Kidney tubule cell (primary cell): ENCODE measurements around the gene TCF7L2.
"Not testable (repeated sequence)": the region's sequence is repeated elsewhere in the genome, so short reads cannot be mapped to it uniquely, and the experiment has no call there.

Source experiments
- DNase-seq: peaks from one replicate; pipeline ENCODE4 v3.0.0-alpha.2; 2018; ENCODE audit warnings: low spot score

The TCF7L2 gene

DNA sequence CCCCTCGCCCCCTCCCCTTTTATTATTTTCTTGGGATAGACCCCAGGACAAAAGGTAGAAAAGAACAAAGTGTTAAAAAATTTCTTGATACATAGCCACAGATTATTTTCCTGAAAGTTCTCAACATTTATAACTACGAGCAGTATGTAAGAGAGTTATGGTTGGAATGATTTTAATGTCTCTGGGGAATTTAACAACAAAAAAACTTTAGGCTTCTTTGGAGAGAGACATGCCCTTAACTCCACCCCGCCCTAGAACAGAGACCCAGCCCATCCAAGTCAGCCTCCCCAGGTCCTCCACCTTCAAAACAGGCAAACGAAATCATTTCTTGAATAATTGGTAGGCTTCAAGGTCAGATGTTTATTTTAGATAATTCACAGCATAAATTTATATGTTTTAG, 97.1 kb downstream of the TCF7L2 start:
- no peak for DNase-seq

DNA sequence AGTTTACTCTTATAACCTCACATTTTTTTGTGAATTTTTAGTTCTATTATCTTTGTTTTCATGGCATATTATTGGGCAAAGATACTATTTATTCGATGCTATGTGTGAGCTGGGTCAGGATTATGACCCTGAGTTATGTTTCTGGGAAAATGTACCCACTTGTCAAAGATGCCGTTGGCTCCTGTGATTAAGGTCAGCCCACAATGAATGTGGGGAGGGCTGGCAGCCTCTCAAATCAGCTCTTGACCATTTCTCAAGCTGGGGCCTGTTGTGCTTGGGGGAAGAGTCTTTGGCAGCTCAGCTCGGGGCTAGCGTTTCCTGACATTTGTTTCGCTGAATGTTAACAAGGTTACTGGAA, 97.5 kb downstream of the TCF7L2 start:
- DNase-seq: no peak

DNA sequence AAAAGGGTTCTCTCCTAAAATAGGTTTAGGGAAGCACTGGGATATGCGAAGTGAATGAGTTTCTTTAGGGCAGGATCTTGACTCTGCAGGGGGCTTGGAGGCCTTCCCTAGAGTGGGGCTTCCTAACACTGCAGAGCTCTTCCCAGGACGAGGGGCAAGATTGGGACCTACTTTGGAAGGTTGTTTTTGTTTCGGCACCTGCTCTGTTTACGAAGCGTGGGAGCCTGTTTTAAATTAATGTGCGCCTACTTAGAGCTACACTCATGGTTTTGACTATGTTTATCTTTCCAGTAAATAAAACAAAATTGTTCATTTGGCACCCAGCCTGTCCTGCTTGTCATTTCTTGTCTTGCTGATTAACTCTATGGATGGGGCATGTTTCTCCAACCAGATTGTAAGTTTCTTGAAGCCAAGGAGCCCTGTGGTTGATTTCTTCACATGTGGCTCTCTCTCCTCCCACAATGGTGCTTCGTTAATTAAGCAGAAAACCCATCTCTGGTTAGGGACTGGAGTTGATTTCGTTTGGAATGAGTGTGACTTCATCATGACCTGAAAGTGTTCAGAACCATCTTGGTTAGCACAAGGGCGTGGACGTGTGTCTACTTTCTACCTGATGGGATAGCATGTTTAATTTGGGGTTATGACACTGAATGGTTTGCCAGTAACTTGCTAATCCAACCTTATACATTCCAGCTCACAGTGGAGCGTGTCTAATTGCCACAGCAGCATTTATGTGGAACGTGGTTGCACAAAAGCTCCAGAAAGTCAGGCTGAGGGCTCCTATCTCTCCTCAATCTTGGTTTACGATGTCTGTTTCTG, 98.1 kb downstream of the TCF7L2 start:
- peak; percentile 88 for DNase-seq

DNA sequence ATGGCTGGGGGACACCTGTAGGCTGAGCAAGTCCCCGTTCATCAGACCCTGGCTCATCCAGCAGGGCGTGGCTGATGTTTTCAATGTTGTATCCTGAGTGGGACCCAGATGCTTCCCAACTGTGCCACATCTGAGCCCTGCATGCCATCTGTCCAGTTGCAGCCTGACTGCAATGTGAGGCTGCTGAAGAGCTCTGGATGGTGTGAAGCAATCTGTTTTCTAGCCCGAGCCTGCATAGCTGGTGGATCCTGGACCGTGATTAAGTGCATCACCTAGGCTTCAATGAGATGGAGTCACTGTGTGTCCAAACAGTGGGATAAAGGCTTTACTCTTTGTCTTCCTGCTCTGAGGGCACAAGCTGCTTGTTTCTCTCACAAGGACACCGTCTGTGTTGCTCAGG, 99.8 kb downstream of the TCF7L2 start:
- DNase-seq: no peak

DNA sequence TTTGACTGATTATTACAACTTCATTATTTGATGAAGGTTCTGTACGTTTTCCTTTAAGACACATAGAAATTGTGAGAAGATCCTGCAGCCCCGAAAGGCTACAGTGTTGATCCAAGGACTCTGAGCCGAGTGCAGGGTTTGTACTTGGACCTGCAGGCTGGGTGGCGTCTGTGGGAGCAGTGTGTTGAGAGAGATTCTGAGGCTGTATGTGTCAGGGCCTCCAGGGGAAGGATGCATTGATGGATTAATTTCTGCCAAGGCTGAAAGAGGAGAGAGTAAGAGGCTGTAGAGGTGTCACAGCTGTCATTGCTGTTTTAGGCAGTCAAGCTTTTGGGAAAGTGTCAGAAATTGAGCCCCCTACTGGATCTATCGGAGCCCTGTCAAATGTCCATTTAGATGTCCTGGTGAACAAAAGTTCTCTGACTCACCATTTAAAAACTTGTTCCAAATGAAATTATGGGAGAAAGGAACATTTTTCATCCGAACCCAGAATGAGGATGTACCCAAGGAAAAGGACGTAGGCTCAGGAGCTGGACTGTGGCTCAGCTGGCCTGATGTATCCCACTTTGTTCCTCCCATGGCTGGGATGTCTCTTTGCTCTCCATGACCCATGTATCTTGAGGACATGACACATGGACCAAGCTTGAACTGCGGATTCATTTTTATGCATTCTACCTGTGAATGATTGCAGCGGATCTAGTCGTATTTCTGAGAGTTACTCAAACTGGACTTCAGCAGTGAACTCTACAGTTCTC, 102.2 kb downstream of the TCF7L2 start:
- DNase-seq: no peak

DNA sequence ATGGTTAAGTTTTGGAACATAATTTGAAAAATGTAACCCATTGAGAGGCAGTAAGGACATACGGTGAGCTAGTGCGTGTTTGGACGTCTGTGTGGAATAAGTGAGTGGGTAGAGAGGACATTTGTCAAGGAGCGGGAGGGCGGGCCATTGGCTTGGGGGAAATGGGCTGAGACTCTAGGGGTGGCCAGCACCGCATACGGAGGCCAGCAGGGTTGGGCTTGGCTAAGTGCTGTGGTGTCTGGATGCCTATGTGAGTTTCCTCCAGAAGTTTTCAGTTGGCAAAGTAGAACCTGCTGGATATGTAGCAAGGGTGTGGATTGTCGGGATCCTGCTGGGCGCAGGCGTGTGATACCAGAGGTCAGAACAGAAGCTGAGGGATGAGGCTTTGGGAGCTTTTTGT, 103.0 kb downstream of the TCF7L2 start:
- DNase-seq: no peak

DNA sequence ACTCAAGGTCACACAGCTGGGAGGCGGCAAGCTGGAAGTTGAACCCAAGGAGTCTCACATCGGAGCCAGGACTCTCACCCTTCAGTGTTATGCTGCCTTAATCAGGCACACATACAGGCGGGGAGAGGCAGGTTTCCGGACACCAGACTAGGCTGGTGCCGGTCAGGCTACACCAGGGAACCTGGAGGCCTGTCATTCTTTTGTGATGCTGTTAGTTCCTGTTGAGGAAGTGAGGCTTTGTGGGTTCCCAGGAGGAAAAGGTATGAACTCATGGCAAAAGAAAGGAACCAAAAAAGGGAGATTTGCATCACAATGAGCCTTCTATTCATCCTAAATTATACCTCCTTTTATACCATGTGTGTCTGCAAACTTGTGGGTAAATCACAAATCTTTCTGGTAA, 103.8 kb downstream of the TCF7L2 start:
- DNase-seq: peak; percentile 67

DNA sequence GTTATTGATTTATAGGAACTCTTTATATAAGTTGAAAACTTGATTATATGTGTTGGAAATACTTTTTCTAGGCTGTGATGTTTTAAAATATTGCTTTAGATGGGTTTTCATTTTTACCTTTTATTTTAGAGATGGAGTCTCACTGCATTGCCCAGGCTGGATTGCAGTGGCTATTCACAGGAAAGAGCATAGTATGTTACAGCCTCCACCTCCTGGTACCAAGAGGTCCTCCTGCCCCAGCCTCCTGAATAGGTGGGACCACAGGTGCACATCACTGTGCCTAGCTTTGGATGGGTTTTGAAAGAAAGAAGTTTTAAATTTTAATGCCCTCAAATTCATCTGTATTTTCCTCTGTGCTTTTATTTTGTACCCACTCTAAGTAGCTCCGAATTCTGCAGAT, 105.4 kb downstream of the TCF7L2 start:
- DNase-seq: no peak

DNA sequence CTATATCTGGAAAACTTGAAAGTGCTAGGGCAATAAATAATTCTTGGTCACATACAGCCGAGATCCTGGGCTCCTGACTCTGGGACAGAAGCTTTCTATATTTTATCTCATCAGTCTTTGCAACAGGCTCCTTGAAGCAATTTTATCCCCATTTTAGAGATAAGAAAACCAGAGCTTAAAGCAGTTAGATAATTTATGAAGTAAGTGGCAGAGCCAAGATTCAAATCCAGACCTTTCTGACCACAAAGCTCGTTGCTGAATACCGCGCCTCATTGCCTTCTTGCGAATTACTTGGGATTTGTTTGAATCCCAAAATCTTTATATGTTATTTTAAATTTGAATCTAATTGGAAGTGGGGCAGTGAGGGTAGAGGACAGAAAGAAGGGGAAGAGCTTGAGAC, 106.0 kb downstream of the TCF7L2 start:
- DNase-seq: no peak

DNA sequence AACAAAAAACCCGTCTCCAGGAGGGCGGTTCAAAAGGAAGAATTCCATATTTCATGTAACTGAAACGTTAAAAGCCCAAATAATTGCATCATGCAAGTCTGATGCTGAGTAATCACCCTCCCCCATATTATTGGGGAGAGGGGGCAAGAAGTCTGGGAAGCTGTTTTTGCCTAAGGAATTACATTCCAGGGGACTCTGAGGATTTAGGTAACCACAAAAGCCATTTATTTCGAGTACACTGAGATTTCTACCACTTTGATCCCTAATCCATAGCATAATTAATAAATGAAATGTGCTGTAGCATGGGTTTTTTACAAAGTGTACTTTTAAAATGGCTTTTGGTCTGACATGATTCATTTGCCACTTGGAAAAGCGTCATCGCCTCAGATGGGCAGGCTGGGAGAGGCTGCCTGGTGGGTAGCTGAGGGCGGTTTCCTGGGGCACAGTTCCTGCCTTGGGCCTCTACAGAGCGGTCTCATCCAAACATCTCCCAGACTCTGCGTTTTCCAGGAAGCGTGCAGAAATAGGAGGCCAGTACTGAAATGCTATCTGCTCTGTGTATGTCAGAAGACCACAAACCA, 106.5 kb downstream of the TCF7L2 start:
- no peak for DNase-seq

DNA sequence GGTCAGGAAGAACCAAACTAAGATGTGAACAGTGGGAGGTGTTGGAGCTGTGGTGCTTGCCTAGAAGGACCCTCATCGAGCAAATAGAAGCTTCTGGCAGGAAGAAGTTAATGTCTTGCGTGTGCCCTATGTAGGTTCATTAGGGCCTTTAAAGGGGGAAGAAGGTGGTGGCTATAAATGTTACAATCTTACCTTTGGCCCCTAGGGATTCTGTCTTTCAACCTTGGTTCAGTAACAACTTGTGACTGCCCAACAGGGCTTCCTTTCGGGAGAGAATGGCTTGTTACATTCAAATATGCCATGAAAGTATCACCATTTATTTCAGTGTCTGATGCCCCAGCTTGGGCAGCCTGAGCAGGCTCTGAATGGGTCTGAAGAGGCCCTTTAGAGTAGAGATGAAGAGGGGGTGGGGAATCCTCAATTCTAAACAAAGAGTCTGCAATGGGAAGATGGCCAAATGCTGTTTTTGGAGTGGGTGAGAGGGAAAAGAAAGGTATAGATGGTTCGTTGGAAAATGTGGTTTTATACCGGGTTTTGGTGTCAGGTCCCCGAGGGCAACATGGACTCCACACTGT, 108.0 kb downstream of the TCF7L2 start:
- DNase-seq: no peak

DNA sequence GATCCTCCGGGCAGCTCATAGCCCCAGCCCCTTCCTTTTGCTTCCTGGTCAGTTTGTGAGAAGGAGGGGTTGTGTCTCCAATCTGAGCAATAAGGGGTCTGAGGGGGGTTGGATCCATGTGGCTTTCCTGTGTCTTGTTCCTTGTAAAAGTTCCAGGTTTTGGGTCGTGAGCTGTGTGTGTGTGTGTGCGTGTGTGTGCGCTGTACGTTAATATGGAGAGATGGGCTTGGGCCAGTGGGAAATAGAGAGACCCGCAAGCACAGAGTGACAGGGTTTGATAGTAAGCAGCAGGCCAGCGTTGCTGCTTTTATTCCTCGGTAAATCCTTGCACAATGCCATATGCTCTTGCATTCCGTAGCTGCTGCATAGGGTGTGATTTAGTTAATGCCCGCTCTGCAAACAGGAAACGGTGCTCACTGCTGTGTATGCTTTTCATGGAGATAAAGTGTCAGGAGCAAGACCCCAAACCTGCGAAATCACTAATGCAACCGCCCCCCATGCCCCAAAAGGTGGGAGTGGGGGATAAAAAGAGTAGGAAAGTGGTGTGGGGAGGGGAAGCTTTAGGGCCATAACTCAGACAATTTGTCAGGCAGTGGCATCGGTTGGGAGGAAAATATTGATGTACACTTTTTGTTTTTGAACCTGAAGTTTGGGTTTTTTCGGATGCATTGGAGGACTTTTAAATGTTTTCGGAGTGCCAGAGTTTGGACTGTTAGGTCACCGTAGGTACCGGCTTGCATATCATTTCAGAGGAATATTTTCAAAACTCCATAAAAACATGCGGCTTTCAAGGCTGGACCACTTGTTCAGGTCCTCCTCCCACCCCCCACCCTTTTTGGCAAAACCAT, 108.7 kb downstream of the TCF7L2 start:
- DNase-seq: no peak

DNA sequence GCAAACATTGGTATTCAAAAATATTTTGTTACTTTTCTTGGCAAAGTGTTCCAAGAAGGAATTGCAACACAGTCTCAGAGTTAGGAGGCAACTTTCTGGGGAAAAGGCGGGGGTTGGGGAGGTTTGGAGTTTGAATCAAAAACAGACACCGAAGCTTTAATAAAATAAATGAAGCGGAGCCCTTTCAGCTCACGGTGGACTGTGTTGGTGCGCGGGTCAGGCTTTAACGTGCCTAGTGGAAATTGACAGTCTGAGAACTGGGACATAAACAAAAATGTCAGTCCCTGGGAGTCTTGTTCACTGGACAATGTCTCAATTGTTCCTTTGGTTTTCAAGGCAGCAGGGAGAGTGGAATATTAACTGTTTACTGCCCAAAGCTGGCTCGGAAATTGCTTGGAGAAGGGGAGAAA, 109.3 kb downstream of the TCF7L2 start:
- DNase-seq: no peak

DNA sequence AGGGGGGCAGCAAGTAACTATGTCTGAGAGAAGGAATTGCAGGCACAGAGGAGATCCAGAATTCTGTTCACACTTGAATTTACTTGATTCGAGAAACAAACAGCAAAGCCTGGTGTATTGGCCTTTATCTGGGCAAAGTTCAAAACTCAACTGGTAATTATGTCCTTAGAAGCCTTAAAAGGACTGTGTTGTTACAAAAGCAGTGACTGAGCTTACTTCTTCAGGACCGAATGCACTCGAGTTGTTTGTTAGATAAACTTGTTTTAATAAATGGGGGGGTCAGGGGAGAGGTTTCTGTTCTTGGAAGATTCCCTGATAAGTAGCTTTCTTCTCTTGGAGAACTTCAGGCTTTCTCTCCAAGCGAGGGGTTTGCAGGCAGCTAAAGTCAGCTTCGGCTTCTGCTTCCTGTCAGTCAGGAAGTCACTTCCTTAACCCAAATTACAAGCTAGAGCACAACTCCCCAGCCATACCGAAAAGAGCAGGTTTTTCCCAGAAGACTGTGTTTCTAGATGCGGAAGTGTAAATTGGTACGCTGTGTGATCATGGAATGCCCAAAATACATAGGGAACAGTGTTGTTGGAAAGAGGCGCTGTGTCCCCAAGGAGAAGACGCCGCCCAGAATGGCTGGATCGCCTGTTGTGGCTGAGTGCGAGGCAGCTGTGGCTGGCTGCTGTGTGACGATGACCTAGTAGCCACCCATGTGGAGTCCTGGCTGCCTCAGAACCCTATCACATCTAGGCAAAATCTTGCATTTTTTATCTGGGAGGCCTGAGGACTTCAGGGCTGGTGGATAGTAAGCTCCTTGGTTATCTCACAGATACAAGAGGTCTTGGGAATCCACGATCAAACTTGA, 110.4 kb downstream of the TCF7L2 start:
- no peak for DNase-seq

DNA sequence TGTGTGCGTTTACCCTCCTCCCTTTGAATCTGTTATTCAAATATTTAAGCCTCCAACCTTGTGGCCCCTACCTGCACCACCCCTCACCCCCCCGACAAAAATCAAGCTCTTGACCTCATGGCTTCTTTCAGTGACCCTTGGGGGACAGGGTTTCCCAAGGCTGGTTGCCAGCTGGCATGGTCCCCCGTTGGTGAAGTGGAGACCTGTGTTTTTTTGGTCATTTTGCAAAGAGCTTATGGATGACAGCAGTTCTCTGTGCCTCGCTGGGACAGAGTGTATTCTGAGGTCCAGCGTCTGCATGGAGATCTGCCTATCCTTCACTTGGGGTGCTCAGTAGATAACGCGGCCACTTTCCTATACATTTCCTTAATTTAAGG, 111.0 kb downstream of the TCF7L2 start:
- DNase-seq: no peak

DNA sequence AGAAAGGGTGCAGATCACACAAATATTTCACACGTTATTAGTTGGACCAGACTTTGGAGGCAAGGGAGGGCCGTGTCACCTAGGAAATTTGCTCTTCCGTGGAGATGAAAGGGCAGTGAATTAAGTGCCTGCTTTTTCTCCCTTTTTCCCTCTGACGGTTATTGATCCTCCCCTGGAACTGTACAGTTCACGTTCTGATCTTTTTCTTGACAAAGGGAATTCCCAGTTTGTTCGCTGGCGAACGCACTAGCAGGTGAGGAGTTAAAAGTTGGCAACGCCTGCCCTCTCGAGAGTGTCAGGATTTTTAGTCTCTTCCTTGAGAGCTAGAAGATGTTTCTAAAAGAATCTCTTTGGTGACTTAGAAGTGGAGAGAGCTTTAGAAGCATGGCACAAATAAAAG, 111.5 kb downstream of the TCF7L2 start:
- DNase-seq: no peak

DNA sequence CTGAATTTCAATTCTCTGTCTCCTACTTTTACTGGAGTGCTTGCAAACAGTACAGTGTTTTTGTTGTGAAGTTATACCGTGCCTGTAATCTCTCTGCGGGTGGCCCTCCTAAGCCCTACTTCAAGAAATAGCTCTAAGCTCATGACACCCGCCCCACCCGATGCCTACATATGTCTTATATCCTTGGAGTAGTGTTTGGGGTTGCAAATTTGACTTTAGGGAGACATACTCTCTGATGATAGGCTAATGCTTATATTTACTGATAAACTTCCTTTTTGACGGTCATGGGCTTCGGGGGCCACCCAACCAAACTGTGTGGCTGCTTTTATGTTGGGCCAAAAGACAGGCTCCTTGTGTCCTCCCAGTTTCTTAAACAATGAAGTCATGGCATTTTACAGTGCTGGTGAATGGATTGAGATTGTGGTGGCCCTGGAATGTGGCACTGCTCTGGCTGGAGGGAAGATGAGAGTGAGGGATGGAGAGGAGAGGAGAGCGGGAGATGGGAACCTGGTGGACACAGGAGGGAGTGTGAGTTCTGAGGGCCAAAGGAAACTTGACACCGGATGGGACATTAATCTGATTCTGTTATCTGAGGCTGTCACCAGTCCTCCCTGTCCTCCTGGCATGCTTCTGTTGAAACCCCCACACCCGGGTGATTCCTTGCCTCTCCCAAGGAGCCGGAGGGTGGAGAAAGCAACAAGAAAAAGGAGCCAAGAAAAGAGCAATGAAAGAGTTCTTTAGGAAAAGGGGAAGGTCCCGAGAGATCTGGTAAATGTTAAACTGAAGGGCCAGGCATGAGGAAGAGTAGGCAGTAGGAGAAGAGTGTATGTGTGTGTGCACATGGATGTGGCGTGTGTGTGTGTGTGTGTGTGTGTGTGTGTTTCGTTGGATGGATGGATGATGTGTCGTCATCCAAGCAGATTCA, 113.3 kb downstream of the TCF7L2 start:
- no peak for DNase-seq

DNA sequence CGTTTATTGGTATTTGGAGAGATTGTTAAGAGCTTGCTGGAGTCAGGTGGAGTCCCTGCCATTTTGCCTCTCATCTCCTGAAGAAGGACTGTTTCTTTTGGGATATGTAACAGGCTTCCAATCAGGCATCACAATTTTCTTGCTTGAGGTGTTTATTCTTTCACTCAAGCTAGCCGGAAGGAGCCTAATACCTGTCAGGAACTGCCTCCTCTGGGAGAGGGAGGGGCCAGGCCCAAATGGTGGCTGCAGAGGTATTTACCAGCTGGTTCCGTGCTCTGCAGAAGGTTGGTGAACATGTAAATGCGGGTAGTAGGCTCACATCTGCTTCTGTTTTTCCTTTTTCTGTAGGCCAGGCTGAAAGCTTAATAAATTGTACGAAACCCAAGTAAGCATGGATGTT, 114.0 kb downstream of the TCF7L2 start:
- no peak for DNase-seq

DNA sequence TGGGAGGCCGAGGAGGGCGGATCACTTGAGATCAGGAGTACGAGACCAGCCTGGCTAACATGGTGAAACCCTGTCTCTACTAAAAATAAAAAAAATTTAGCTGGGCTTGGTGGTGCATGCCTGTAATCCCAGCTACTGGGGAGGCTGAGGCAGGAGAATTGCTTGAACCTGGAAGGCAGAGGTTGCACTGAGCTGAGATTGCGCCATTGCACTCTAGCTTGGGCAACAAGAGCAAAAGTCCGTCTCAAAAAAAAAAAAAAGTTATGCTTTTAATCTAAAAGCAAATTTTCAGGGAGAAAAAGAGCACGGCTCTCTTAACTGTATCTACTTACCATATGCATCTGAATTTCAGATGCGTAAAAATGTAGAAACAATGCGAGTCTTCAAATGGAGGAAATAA, 116.1 kb downstream of the TCF7L2 start:
- DNase-seq: not testable (repeated sequence)
